Thyroid gland (tissue), 4 donors: ENCODE data around the gene IL24.

Experiments
- CTCF ChIP-seq, 6 experiments: fragments of 200-600 bp in 3 of 6; fragments of 450-650 bp in 3 of 6; sonication (generic) in 3 of 6; IDR thresholded peaks; one replicate each; pipeline ENCODE4 v1.5.1; 2016 to 2019; ENCODE audit warnings: antibody characterized with exemption in 6 of 6, mild to moderate bottlenecking in 2 of 6, inconsistent platforms in 1 of 6, moderate library complexity in 1 of 6
- POLR2A ChIP-seq, 2 donors: fragments of 450-650 bp; IDR thresholded peaks; one replicate each; pipeline ENCODE4 v1.6.1; 2017; ENCODE audit warnings: antibody characterized with exemption in 2 of 2, mild to moderate bottlenecking in 2 of 2, moderate library complexity in 1 of 2

GRCh38 chr1:206895837-206896242 is 1.4 kb upstream of the IL24 start:
- no peak for TF ChIP-seq CTCF (IDR thresholded peaks at IDR 0.05)
- TF ChIP-seq POLR2A (IDR thresholded peaks at IDR 0.05) = no peak
